Transverse colon (tissue), 4 donors: ENCODE data around the gene SHC3.

ENCODE experiments used
- EP300 ChIP-seq: sonication (generic); formaldehyde crosslinking; IDR thresholded peaks from one replicate; pipeline ENCODE4 v1.6.1; 2017; ENCODE audit warnings: antibody characterized with exemption, low read depth
- POLR2A ChIP-seq: fragments of 450-650 bp; IDR thresholded peaks from one replicate; pipeline ENCODE4 v1.6.1; 2016; ENCODE audit warnings: antibody characterized with exemption, mild to moderate bottlenecking, moderate library complexity
- POLR2AphosphoS5 ChIP-seq, 3 donors: sonication (generic); formaldehyde crosslinking; IDR thresholded peaks; one replicate each; pipeline ENCODE4 v1.6.1; 2016; ENCODE audit warnings: antibody characterized with exemption in 3 of 3
- TF ChIP-seq, protein P1 (sequence below), 5 experiments: fragments of 200-600 bp in 3 of 5; fragments of 450-650 bp in 2 of 5; sonication (generic) in 3 of 5; IDR thresholded peaks; 1 replicate in 2 of 5; 2 replicates in 3 of 5; pipeline ENCODE4 v1.5.1; 2016 to 2017; ENCODE audit warnings: antibody characterized with exemption in 5 of 5, inconsistent platforms in 3 of 5, mild to moderate bottlenecking in 2 of 5, moderate library complexity in 1 of 5

GRCh38 chr9:89065921-89066320 is 112.7 kb downstream of the SHC3 start:
- TF ChIP-seq POLR2AphosphoS5 (IDR thresholded peaks at IDR 0.05): no peak
- TF ChIP-seq, protein P1, sequence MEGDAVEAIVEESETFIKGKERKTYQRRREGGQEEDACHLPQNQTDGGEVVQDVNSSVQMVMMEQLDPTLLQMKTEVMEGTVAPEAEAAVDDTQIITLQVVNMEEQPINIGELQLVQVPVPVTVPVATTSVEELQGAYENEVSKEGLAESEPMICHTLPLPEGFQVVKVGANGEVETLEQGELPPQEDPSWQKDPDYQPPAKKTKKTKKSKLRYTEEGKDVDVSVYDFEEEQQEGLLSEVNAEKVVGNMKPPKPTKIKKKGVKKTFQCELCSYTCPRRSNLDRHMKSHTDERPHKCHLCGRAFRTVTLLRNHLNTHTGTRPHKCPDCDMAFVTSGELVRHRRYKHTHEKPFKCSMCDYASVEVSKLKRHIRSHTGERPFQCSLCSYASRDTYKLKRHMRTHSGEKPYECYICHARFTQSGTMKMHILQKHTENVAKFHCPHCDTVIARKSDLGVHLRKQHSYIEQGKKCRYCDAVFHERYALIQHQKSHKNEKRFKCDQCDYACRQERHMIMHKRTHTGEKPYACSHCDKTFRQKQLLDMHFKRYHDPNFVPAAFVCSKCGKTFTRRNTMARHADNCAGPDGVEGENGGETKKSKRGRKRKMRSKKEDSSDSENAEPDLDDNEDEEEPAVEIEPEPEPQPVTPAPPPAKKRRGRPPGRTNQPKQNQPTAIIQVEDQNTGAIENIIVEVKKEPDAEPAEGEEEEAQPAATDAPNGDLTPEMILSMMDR (IDR thresholded peaks at IDR 0.05): no peak
- no peak for TF ChIP-seq POLR2A
- TF ChIP-seq EP300: no peak
